Activated T-helper 9 cell treated with anti-CD3 and anti-CD28 coated beads, Interleukin-2, amount 50 U/mL, for 16 hours (primary cell): ENCODE results near the gene SPRED1.
"Not testable (repeated sequence)": the region's sequence is repeated elsewhere in the genome, so short reads cannot be mapped to it uniquely, and the experiment has no call there.

Experiments
- DNase-seq: peaks from one replicate; pipeline ENCODE4 v3.0.0-alpha.2; 2020; ENCODE audit warnings: low read depth

SPRED1 gene

DNA sequence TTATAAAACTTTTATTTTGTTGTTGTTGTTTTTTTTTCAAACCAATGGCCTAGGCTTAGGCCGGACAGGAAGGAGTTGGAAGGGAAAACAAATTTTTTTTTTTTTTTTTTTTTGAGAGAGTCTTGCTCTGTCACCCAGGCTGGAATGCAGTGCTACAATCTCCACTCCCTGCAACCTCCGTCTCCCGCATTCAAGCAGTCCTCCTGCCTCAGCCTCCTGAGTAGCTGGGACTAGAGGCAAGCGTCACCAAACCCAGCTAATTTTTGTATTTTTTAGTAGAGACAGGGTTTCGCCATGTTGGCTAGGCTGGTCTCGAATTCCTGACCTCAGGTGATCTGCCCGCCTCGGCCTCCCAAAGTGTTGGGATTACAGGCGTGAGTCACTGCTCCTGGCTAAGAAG, 15.6 kb upstream of the SPRED1 start:
- DNase-seq: not testable (repeated sequence)

GRCh38 chr15:38238311-38238710, 14.3 kb upstream of the SPRED1 start:
- no peak for DNase-seq

DNA sequence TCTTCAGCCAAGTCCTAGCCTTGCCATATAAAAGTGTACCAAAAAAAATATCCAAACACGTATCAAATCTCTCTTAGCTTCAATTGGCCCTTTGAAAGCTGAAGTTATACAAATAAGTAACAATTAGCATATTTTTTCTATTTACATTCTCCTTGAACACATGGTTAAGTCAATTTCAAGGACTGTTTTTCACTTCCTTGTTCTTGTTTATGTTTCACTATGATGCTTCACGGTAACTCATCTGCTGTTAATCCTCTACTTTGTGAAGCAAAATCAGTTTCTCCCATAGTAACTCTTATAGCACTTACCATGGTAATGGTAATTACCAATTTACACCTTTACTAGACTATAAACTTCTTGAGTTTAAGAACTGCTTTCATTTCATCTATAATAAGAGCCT, 10.6 kb upstream of the SPRED1 start:
- no peak for DNase-seq

DNA sequence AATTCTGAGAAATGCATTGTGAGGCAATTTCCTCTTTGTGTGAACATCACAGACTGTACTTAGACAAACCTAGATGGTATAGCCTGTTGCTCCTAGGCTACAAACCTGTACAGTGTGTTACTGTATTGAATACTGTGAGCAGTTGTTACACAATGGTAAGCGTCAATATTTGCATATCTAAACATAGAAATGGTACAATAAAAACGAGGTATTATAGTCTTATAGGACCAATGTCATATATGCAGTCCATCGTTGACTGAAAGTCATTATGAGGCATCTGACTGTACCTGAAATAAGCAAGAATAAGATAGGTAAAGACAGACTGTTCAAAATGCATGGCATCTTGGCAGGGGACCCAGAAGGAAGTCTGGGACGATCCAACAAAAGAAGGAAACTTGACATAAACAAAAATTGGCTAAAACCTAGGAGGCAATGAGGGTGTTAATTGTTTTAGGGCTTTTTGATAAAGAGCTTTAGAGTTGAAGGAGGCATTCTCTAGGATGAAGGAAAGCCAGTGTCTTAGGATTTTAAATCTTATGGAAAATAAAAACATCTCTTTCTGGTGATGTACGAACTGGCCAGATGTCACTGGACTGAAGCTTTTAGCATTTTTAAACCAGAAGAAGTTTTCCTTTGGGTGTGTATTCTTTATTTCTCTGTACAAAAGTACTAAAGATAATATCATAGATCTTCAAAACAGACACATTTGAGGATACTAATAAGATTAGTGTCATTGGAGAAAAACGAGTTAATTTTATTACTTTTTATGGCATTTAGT, 9.2 kb upstream of the SPRED1 start:
- no peak for DNase-seq

- no peak for DNase-seq
These were observed 5.3 kb upstream of the SPRED1 start for GRCh38 chr15:38247336-38247735.

DNA sequence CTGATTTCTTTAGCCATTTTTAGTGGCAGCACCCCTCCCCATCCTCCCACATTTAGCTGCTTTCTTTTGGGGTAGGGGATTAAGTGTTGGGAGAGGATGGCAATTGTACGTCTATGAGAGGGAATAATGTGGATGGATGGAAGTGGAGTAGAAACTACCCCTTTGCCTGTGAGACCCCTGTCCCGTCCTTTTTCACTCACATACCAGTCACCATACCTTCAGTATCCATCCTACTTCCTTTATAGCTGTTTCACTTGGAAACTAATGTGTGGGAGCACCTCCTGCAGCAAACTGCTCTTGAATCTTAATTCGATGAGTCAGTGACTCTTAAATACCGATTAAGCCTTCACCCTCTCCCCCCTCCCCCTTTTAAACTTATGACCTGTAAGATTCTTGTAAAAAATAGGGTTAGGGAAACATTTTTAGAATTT, 730 bp downstream of the SPRED1 start:
- no peak for DNase-seq

- no peak for DNase-seq
These were observed 1.6 kb downstream of the SPRED1 start for GRCh38 chr15:38254051-38254883.

DNA sequence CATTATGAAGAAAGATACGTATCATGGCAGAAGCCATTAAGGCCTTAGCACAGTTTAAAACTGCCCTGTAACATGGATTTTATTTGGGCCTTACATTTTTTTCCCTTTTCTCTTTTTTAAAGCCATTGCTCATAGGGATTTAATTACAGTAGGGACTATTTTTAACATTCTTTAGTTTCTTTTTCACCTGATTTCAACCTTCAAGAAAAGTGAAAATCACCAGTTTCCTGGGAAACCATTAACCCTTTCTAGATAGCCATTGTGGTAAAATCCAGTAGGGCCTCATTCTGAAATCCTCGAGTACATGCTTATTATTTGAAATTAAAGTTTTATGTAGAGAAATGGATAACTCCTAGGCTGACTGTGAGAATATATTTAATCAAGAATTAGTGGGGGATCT, 3.1 kb downstream of the SPRED1 start:
- DNase-seq: no peak

DNA sequence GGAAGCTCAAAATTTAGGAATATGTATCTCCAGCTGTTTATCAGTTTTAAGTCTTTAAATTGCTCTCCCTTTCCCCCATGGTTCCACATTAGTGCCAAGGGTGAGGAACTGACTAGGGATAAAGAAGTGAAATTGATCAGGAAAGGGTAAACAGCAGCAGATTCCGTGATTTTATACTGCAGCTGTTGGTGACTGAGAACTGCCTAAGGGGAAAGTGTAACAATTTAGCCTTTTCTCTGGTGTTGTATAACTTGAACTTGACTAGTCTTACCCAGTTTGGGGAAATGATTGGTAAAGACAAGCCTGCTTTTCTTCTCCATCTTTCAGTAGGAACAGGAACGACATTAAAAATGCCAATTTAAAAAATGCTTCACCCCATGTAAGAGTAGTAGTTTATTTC, 5.0 kb downstream of the SPRED1 start:
- no peak for DNase-seq

DNA sequence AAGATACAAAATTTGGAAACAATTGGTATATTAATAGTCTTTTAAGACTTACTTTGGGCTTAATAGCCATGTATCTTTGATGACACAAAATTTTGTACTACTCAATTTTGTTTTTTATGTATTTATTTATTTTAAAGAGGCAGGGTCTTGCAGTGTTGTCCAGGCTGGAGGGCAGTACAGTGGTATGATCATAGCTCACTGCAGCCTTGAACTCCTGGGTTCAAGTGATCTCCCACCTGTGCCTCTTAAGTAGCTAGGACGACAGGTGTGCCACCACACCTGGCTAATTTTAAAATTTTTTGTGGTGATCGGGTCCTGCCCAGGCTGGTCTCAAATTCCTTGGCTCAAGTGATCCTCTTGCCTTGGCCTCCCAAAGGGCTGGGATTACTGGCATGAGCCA, 6.5 kb downstream of the SPRED1 start:
- DNase-seq: no peak

DNA sequence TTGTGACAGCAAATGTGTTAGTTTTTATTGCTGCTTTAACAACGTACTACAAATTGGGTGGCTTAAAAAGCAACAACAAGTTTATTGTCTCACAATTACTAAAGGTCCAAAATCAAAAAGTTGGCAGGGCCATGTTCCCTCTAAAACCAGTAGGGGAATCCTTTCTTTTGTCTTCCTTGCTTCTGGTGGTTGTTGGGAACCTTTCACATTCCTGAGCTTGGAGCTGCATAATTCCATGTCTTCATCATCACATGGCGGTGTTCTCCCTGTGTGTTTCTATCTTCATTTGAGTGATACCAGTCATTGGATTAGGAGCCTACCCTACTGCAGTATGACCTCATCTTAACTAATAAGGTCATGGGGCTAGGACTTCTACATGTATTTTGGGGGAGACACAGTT, 7.4 kb downstream of the SPRED1 start:
- no peak for DNase-seq

- no peak for DNase-seq
These were observed 10.6 kb downstream of the SPRED1 start for GRCh38 chr15:38263251-38263650.

GRCh38 chr15:38263996-38264395, 11.4 kb downstream of the SPRED1 start:
- no peak for DNase-seq

DNA sequence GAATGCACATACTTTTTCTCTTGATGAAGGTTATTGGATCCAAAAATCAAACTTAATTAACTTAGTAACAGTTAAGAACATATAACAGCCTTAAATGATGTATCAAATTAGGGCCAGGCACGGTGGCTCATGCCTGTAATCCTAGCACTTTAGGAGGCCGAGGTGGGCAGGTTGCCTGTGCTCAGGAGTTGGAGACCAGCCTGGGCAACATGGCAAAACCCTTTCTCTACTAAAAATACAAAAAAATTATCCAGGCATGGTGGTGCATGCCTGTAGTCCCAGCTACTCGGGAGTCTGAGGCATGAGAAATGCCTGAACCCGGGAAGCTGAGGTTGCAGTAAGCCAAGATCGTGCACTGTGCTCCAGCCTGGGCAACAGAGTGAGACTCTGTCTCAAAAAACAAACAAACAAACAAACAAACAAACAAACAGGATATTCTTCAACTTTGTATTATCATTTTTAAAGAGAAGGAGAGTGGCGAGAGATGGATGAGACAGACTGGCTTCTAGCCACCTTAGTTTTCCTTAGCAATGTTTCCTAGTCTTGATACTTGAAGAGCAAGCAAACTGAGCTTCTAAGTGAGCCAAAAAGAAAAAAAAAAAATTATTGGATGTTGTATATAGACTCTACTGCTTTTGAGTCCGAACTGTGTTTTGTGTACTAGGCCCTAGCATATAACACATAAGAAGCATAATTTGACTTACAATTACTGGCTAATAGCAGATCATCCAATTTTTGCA, 13.8 kb downstream of the SPRED1 start:
- DNase-seq: no peak

DNA sequence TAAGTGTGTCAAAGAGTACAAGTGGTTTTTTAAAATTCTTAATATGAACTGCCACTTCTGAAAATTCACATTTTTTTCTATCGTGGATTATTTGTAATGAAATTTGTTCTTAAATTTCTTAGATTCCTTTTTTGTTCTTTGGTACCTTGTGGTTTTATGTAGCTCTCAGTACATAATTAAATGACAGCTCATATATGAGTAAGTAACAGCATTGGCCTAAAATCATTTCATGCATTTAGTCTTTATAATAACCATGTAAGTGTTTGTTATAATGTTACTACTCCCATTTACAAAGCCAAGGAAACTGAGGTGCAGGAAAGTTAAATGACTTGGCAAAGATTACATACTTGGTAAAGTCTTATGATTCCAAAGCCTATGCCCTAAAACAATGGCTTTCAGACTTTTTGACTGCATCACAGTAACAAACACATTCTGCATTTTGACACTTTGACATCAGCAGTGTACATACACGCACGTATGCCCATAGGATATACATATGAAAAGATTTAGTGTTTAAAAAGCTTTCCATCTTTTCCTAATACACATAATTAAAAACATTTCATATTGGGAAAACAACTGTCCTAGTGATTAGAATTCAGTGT, 14.9 kb downstream of the SPRED1 start:
- no peak for DNase-seq

DNA sequence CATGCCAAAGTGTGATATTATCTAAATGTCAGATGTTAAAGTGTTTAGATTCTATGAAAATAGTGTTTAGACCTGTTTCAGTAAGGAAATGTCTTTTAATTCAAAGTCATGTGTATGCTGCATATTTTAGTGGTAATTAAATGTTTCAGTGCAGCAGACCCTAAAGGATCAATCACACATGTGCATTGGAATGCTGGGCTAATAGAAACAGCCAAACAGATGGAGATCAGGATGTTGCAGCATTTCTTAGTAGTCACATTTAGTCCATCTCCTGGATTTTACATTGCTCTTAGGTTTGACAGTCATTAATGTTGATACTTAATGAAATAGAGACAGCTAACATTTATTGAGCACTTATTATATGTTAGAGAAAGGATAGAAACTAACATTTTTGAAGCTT, 18.5 kb downstream of the SPRED1 start:
- DNase-seq: no peak

DNA sequence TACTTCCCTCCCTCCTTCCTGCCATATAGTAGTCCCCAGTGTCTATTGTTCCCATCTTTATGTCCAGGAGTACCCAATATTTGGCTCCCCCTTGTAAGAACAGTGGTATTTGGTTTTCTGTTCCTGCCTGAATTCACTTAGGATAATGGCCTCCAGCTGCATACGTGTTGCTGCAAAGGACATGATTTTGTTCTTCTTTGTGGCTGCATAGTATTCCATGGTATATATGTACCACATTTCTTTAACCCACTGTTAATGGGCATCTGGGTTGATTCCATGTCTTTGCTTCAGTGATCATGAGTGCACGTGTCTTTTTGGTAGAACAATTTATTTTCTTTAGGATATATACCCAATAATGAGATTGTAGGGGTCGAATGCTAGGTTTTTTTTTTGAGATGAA, 19.3 kb downstream of the SPRED1 start:
- DNase-seq: no peak

DNA sequence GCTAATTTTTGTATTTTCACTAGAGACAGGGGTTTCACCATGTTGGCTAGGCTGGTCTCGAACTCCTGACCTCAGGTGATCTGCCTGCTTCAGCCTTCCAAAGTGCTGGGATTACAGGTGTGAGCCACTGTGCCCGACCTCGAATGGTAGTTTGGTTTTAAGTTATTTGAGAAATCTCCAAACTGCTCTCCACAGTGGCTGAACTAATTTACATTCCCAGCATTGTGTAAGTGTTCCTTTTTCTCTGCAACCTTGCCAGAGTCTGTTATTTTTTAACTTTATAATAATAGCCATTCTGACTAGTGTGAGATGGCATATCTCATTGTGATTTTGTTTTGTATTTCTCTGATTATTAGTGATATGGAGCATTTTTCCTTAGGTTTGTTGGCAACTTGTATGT, 19.8 kb downstream of the SPRED1 start:
- DNase-seq: not testable (repeated sequence)

- DNase-seq: no peak
These were observed 21.5 kb downstream of the SPRED1 start for GRCh38 chr15:38274135-38274534.

GRCh38 chr15:38275959-38276358, 23.3 kb downstream of the SPRED1 start:
- DNase-seq: no peak

GRCh38 chr15:38277281-38277680, 24.6 kb downstream of the SPRED1 start:
- DNase-seq: not testable (repeated sequence)

- DNase-seq: no peak
These were observed 28.4 kb downstream of the SPRED1 start for GRCh38 chr15:38281031-38281430.
